HEK293 (cell line): Measurements from ENCODE around the gene NDST4.

ENCODE experiments used
- CTCF ChIA-PET: fragments of 350-600 bp; formaldehyde crosslinking; extraction: SDS; loops from one replicate; lab custom pipeline; 2021; ENCODE audit warnings: antibody characterized with exemption; lab: Yijun Ruan, JAX
- POLR2A ChIA-PET: fragments of 300-600 bp; formaldehyde crosslinking; extraction: SDS; loops from one replicate; lab custom pipeline; 2020; ENCODE audit warnings: antibody characterized with exemption, inconsistent platforms; lab: Yijun Ruan, JAX
- H3K27ac ChIP-seq: fragments of 200-500 bp; sonication (Bioruptor generic); 2 replicates; pipeline ENCODE4 v1.5.1; 2014; ENCODE audit warnings: low read depth, low read length, control low read depth, inconsistent platforms; ENCODE audit errors: extremely low read depth
- H3K36me3 ChIP-seq, 2 experiments: fragments of 200-500 bp in 1 of 2; sonication (Bioruptor generic) in 1 of 2; 1 replicate in 1 of 2; 2 replicates in 1 of 2; pipeline ENCODE4 v1.5.1; 2014 to 2017; ENCODE audit warnings: inconsistent platforms in 2 of 2, low read length in 2 of 2; ENCODE audit not compliant: control insufficient read depth in 2 of 2, insufficient read depth in 1 of 2
- H3K4me1 ChIP-seq: fragments of 200-500 bp; sonication (Bioruptor generic); 2 replicates; pipeline ENCODE4 v1.5.1; 2014; ENCODE audit warnings: mild to moderate bottlenecking, low read length, inconsistent platforms; ENCODE audit not compliant: control insufficient read depth, insufficient read depth
- H3K4me3 ChIP-seq: 2 replicates; pipeline ENCODE4 v1.5.1; 2011; ENCODE audit warnings: low read depth, mild to moderate bottlenecking, control low read depth, low read length, moderate library complexity
- H3K9me3 ChIP-seq: fragments of 200-500 bp; sonication (Bioruptor generic); 2 replicates; pipeline ENCODE4 v1.5.1; 2014; ENCODE audit warnings: low read depth, low read length, inconsistent platforms; ENCODE audit not compliant: control insufficient read depth, insufficient read depth
- BCL11B ChIP-seq: fragments of 450-650 bp; formaldehyde crosslinking; IDR thresholded peaks from 2 replicates; pipeline ENCODE4 v1.5.1; 2016; ENCODE audit warnings: low read depth, missing biosample characterization, missing genetic modification characterization
- CTCF ChIP-seq: fragments of 450-650 bp; formaldehyde crosslinking; IDR thresholded peaks from 2 replicates; pipeline ENCODE4 v1.5.1; 2016; ENCODE audit warnings: missing biosample characterization, missing genetic modification characterization
- FEZF1 ChIP-seq: fragments of 450-650 bp; formaldehyde crosslinking; IDR thresholded peaks from 2 replicates; pipeline ENCODE4 v1.5.1; 2016; ENCODE audit warnings: missing biosample characterization, missing genetic modification characterization
- PRDM6 ChIP-seq: fragments of 450-650 bp; formaldehyde crosslinking; IDR thresholded peaks from 2 replicates; pipeline ENCODE4 v1.5.1; 2017; ENCODE audit warnings: missing biosample characterization, missing genetic modification characterization
- ZFHX2 ChIP-seq: fragments of 450-650 bp; formaldehyde crosslinking; conservative IDR thresholded peaks from 2 replicates; pipeline ENCODE4 v1.5.1; 2016; ENCODE audit warnings: missing biosample characterization, missing genetic modification characterization
- ZFP41 ChIP-seq: fragments of 450-650 bp; formaldehyde crosslinking; IDR thresholded peaks from 2 replicates; pipeline ENCODE4 v1.5.1; 2016; ENCODE audit warnings: missing biosample characterization, missing genetic modification characterization, borderline replicate concordance
- ZNF23 ChIP-seq: fragments of 450-650 bp; formaldehyde crosslinking; IDR thresholded peaks from 2 replicates; pipeline ENCODE4 v1.5.1; 2016; ENCODE audit warnings: missing biosample characterization, missing genetic modification characterization, borderline replicate concordance
- ZNF324 ChIP-seq: fragments of 450-650 bp; formaldehyde crosslinking; IDR thresholded peaks from 2 replicates; pipeline ENCODE4 v1.5.1; 2016; ENCODE audit warnings: missing biosample characterization, missing genetic modification characterization
- ZNF521 ChIP-seq: fragments of 450-650 bp; formaldehyde crosslinking; IDR thresholded peaks from 2 replicates; pipeline ENCODE4 v1.5.1; 2017; ENCODE audit warnings: missing biosample characterization, mild to moderate bottlenecking, missing genetic modification characterization
- ZNF629 ChIP-seq: fragments of 450-650 bp; formaldehyde crosslinking; IDR thresholded peaks from 2 replicates; pipeline ENCODE4 v1.5.1; 2017; ENCODE audit warnings: missing biosample characterization, missing genetic modification characterization
- ZNF654 ChIP-seq: fragments of 450-650 bp; formaldehyde crosslinking; IDR thresholded peaks from 2 replicates; pipeline ENCODE4 v1.5.1; 2016; ENCODE audit warnings: low read depth, missing biosample characterization, missing genetic modification characterization

Gene NDST4

GRCh38 chr4:114783215-114783595 is 330.2 kb downstream of the NDST4 start (continued):
- no peak for TF ChIP-seq ZNF324 (tag by site-specific recombination)
- TF ChIP-seq BCL11B (tag by site-specific recombination): no peak
- no peak for TF ChIP-seq ZNF629 (tag by site-specific recombination)
- TF ChIP-seq ZFP41 (tag by site-specific recombination): no peak

- ChIA-PET CTCF (interaction anchor here (0.6 to 1.4 kb wide), 2 partner anchors 25 to 1234 kb away, joined by 3 to 7 read pairs; no protein-coding TSS in a partner anchor), POLR2A (no interaction called here)
- TF ChIP-seq ZNF521 (tag by site-specific recombination) (no peak), ZFHX2 (tag by site-specific recombination) (0 out of 2 replicates have a peak, but pooled peaks have one; percentile 13), FEZF1 (tag by site-specific recombination) (peak; percentile 23; the same call in 1 of the 2 replicates)
- no peak overlapping the region for H3K27ac ChIP-seq
- H3K36me3 ChIP-seq: no peaks in the 10 kb centered on the region
- H3K4me3 ChIP-seq: no peak overlapping the region
- no peaks in the 10 kb centered on the region for H3K9me3 ChIP-seq
- no peaks in the 10 kb centered on the region for H3K4me1 ChIP-seq
Observed at GRCh38 chr4:114782415-114783214, 330.8 kb downstream of the NDST4 start.

GRCh38 chr4:114780205-114780604 is 333.2 kb downstream of the NDST4 start:
- ChIA-PET POLR2A (no interaction called here), CTCF (interaction anchor here (0.5 to 2.4 kb wide), 13 partner anchors 10 to 1073 kb away, joined by 3 to 11 read pairs (median 3); no protein-coding TSS in a partner anchor)
- no peak overlapping the region for H3K27ac ChIP-seq

More at GRCh38 chr4:114780205-114780604, 333.2 kb downstream of the NDST4 start:
- Histone ChIP-seq H3K36me3 (no peaks in the 10 kb centered on the region), H3K9me3 (no peaks in the 10 kb centered on the region), H3K4me3 (no peak overlapping the region), H3K4me1 (no peaks in the 10 kb centered on the region)
- peak; percentile 65 for TF ChIP-seq CTCF (tag by site-specific recombination)
- TF ChIP-seq ZNF654 (tag by site-specific recombination): peak; percentile 76
- no peak for TF ChIP-seq ZNF23 (tag by site-specific recombination)
- no peak for TF ChIP-seq PRDM6 (tag by site-specific recombination)
